AG08396 (cell line): ENCODE data around the gene FZR1.
"Not testable (repeated sequence)": the region's sequence is repeated elsewhere in the genome, so short reads cannot be mapped to it uniquely, and the experiment has no call there.

Experiments
- DNase-seq: peaks from one replicate; pipeline ENCODE4 v3.0.0; 2012; ENCODE audit warnings: low spot score, mixed read lengths

Gene FZR1

DNA sequence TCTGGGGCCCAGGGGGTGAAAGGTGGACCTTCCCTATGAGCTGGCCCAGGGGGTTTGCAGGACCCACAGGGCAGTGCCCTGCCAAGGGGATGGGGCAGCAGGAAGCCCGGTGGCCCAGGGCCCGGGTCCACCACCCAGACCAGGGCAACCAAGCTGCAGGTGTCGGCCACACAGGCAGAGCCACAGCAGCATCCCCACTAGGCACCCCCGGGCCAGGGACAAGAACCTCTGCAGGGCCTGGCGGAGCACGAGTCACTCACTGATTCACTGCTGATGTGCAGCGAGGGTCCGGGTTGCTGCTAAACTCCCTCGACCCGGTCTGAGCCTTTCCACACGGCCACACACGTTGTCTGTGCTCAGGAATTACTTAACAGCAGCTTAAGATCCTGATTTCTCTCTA, 8.8 kb downstream of the FZR1 start:
- no peak for DNase-seq

DNA sequence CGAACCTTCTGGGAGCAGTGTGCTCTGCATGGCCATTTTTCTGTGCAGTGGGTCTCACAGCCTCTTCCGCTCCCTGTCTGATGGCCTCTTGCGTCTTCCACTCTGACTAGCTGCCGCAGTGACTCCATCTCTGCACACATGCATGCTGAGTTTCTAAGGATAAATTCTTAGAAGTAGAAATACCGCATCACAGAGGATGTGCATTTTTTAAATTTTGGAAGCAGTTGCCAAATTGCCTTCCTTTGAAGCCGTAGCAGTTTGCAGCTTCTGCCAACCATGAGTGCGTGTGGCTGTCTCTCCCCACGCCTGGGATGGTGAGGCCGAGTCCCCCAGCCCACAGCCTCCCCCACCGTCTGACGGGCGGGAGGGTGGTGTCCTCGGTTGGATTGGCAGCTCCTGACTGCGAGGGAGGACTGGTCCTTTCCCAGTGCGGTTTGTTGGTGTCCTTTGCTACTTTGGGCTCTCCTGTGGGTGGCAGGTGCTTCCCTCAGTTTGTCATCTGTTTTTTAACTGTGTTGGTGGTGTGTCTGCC, 9.8 kb downstream of the FZR1 start:
- peak; percentile 65 for DNase-seq

DNA sequence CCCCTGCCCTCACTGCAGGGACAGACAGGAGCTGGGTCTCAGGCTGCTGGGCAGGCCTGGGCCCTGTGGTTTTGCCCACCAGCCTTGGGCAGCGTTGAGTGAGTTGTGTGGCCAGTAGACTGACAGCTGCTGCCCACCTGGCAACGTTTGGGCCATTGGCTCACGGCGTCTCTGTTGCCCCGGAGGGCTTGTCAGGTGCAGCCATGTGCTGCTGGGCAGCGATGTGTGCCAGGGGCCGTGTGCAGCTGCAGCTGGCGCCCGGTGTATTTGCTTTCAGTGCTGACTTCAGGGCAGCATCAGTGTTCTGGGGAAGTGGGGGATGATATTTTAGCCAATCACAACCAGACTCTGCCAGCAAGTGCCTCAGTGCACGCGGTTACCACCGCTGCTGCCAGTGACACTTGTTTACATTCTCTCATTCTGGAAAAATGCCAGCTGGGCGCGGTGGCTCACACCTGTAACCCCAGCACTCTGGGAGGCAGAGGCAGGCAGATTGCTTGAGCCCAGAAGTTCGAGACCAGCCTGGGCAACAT, 10.6 kb downstream of the FZR1 start:
- DNase-seq: no peak

DNA sequence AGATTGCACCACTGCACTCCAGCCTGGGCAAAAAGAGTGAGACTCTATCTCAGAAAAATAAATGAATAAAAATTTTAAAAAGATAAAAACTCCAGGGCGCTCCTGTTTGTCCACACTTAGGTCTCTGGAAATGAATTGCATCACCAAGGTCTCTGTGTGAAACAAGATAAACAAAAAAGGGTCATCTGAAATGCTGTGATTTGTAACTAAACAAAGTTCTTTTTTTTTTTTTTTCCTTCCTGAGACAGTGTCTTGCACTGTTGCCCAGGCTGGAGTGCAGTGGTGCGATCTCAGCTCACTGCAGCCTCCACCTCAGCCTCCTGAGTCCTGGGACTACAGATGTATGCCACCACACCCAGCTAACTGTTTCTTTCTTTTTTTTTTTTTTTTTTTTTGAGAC, 11.5 kb downstream of the FZR1 start:
- no peak for DNase-seq

DNA sequence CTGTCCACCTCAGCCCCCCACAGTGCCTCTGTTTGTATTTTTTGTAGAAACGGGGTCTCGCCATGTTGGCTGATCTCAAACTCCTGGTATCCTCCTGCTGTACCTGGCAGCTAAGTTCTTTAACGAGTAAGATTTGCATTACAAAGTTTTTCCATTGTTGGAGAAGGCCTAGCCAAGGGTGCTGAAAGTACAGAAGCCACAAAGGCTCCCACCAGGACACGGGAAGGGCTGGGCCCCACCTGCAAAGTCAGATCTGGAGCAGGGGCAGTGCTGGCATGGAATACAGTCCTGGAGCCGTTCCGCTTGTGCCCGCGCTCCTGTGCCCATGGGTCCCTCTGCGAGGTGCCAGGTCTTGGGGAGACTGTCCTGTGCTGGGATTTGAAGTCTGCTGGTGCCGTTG, 12.1 kb downstream of the FZR1 start:
- no peak for DNase-seq

DNA sequence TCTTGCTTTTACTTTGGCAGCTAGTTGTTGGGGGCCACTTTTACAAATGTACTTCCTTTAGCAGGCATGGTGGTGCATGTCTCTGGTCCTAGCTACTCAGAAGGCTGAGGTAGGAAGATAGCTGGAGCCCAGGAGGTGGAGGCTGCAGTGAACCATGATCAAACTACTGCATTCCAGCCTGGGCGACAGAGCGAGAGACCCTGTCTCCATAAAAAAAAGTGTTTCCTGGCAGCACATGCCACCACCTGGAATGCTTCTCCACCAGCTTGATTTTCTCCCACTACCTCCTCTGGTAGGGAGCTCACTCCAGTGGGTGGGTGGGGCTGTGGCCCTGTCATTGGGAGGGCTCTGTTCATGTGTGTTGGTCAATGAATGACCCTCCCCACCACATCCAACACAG, 12.5 kb downstream of the FZR1 start:
- no peak for DNase-seq

DNA sequence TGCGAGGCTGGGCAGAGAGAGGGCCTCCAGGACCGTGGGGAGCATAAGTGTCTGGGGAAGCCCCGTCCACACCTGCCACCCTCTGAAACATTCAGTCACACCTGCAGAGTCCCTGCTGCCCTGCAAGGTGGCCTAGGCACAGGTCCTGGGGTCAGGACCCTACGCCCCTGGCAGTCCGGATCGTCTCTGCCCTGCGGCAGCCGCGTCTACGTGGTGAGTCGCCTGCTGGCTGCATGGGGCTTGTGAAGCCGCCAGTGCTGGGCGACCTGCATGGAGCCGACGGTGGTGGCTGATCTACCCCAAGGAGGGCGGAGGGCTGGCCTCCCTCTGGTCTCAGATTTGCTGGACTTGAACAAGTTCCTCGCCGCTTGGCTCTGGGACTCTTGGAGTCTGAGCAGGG, 13.0 kb downstream of the FZR1 start:
- no peak for DNase-seq

DNA sequence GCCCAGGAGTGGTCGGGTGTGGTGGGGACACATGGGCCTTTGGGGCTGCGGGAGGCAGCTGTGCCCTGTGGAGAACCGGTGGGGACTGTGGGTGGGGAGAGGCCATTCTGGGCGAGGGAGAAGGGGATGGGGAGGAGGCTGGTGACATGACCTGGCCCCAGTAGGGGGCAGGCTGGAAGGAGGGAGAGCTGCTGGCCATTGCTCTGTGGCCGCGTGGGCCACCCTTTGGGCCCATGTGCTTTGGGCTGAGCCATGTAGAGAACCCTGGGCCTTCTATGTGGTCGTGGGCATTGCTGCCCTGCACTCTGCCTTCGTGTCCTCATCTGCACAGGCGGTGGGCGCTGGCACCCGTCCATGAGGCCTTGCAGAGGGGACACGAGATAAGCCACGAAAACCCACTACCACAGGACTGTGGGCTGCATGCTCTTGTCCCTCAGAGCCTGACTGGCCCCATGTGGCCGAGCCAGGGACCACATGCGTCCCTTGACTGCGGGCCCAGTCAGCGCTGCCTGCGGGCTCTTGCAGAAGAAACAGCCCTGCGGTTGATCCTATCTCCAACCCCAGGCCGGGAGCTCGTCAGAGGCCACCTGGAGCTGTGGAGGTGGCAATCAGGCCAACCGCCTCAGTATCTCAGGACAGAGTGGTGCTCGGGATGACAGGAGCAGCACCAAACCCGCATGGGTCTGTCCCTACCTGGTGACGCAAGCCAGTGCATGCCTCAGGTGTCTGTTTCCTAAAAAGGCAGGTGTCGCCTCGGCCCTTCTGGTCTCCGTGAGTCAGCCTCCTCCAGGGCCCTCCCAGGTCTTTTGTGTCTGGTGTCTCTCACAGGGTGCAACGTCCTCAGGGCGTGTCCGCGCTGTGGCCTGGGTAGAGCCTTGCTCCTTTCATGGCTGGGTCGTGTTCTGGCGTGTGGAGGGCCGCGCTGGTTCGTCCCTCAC, 14.3 kb downstream of the FZR1 start:
- no peak for DNase-seq

DNA sequence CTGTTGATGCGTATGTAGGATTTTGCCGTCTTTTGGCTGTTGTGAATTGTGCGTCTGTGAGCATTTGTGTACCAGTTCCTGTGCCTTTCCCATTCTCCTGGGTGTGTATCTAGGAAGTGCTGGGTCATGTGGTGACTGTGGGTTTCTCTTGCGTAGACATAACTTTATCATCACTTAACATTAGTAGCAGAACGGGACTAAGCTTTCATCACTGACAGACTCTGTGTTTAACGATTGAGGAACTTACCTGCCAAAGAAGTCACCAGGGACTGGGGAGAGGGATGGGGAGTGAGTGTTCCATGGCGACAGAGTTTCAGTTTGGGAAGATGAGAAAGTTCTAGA, 15.0 kb downstream of the FZR1 start:
- no peak for DNase-seq

DNA sequence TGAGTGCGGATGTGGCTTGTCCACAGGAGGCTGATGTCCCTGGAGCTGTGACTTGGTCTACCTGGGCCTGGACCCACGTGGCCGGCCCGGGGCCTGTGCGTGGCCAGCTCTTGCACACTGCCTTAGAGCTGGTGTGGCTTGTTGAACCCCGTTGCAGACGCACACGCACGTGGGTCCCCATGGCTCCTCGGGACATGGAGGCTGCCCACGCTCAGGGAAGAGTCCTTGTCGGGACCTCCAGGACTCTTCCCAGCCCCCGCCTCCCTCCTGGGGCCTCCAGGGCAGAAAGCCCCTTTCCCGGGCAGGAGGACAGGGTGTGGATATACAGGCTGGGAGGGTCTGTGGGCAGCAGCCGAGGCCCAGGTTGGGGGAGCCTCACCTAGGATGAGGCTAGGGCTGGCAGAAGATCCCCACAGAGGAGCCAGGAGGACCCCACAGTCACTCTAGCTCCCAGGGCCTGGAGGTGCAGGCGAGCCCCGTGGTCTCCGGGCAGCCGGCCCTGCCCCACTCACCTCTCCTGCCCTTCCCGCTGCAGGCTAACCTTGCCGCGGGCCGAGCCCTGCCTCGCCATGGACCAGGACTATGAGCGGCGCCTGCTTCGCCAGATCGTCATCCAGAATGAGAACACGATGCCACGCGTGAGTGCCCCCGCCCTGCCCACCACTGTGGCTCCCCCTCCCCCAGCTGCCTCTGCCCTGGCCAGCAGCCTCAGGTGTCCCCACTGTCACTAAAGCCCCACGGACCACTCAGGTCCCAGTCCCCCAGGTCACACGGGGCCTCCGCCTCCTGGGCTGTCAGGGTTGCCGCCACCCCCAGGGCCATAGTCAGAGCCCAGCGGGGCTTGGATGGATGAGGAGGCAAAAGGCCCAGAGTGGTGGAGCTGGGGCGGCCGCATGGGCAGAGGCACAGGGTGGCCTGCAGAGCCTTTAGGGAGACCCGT, 16.6 kb downstream of the FZR1 start:
- no peak for DNase-seq

DNA sequence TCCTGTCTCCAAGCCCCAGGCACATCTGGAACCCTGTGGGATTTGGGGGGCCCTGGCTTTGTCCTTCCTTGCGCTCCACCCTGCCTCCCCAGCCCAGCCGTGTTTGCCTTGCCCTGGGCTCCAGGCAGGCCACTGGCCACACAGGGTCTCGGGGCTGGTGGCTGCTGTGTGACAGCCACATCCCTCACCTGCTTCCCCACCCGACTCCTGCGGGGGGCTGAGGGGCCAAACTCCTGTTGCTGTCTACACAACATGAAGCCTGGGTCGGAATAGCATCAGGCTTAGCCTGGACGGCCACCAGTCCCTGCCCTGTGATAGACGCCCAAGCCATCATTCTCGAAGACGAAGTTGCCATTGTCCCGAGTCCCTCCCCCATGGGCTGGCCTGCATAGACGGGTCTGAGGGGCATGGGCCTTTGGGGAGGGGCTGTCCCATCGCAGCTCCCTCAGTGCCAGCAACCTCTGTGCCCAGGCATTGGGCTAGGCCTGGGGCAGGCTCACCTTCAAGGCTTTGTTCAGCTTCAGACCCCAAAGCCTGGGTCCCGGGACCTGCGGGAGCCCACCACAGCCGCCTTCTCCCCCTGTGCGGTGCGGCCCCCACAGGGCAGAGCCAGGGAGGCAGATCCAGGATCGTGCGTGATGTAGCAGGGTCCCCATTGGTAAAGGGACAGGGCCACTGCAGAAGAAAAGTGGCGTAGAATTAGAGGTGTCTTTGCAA, 17.4 kb downstream of the FZR1 start:
- DNase-seq: no peak

DNA sequence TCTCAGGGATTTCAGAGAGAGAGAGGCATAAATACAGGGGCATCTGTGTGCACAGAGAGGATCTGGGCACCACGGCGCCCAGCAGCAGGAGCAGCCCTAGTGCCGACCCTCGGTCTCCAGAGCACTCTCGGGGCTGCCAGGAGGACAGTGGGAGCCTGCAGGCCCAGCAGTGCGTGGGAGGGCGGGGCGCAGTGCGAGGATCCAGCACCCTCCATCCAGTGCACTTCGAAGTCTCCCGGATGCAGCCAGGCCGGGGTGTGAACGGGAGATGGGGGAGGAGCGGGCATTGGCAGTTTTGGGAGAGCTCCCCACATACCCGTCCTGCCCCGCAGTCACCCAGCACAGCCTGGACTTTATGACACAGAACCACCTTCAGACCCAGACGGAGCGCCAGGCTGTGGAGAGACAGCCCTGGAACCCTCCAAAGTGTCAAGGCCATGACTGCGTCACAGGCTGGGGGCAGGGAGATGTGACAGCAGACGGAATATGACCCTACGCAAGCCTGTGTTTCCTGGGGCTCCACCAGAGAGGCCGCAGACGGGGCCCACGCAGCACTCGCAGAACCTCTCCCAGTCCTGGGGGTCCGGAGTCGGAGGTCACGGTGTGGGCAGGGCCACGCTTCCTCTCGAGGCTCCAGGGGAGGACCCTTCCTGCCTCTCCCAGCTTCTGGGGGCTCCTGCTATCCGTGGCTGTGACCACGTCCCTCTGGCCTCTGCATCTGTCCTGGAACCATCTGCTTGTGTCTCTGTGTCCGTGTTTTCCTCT, 18.1 kb downstream of the FZR1 start:
- DNase-seq: no peak

DNA sequence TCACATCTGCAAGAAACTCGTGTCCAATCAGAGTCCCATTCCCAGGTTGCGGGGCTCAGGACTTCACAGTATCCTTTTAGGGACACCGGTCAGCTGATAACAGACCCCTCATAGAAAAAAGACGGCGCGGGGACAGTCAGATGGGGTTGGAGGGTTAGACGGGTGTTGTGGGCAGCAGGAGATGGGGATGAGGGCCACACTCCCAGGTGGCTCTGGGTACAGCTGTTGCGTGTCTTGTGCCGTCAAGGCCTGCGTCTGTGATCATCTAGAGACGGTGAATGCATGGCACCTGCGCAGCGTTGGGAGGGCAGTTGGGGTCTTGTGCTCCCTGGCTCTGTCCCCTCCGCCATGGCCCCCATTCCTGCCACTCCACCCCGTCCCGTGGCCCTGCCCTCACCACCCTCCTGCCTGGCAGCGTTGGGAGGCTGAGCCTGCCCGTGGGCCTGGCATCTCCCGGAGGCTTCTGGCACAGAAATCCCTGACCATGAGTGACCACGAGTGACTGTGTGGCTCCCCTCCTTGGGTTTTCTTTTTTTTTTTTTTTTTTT, 18.9 kb downstream of the FZR1 start:
- DNase-seq: no peak

DNA sequence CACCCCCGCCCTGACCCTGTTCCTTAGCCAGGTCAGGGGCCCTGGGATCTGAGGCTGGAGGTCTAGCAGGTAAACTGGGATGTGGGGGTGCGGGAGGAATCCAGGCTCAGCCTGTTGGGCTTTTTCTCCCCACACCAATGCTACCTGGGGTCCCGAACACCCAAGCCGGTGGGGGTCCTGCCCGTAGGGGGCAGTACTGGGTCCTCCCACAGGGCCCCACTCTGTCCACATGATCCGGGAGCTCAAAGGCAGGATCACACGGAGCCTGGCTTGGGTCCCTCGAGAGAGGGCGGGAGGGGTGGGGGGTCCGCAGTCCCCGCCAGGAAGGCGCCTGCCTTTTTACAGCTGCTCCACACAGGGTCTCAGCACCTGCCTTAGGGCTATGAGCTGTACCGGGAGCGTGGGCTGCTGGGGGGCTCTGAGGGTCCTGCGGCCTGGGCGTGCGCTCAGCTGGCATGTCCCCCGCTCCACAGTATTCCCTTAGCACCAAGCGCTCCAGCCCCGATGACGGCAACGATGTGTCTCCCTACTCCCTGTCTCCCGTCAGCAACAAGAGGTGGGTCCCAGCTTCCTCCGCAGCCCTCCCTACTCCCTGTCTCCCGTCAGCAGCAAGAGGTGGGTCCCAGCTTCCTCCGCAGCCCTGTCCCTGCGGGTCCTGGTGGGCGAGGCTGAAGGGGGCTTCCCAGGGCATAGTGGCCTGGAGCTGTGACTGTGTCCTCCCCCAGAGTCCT, 20.6 kb downstream of the FZR1 start:
- DNase-seq: no peak

DNA sequence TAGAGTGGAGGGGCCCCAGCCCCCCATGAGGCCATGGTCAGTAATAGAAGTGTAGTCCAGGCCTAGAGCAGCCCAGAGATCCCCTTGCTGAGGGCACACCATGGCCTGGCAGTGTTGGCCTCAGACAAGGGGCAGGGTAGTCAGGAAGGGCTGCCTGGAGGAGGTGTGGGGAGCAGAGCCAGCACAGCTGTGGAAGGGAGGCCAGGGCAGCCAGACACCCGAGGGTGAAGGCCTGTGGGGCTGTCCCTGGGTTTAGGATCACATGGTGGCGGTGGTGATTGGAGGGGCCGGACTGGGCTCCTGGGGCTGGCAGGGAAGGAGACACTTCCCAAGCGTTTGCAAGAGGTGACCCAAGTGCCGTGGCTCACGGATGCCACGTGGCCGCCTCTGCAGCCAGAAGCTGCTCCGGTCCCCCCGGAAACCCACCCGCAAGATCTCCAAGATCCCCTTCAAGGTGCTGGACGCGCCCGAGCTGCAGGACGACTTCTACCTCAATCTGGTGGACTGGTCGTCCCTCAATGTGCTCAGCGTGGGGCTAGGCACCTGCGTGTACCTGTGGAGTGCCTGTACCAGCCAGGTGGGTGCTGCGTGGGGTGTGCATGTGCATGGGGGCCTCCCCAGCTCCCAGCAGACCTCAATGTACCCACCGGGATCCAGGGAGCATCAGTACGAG, 21.3 kb downstream of the FZR1 start:
- DNase-seq: no peak

DNA sequence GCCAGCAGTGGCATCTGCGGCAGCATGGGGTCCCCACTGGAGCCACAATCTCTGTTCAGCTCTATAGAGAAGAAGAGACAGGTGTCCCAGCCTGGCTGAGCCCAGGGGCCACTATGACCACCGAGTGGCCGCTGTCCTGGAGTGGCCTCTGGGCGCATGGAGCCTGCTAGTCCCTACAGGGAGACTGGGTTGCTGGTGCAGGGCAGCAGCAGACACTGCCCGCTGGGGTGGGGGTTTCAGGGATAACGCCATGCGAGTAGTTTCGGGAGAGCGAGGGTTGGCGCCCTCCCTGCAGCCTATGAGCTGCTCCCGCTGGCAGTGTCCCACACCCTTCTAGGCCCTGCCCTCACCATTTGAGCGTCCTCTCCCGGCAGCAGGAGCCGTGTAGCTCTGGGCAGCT, 22.0 kb downstream of the FZR1 start:
- no peak for DNase-seq

DNA sequence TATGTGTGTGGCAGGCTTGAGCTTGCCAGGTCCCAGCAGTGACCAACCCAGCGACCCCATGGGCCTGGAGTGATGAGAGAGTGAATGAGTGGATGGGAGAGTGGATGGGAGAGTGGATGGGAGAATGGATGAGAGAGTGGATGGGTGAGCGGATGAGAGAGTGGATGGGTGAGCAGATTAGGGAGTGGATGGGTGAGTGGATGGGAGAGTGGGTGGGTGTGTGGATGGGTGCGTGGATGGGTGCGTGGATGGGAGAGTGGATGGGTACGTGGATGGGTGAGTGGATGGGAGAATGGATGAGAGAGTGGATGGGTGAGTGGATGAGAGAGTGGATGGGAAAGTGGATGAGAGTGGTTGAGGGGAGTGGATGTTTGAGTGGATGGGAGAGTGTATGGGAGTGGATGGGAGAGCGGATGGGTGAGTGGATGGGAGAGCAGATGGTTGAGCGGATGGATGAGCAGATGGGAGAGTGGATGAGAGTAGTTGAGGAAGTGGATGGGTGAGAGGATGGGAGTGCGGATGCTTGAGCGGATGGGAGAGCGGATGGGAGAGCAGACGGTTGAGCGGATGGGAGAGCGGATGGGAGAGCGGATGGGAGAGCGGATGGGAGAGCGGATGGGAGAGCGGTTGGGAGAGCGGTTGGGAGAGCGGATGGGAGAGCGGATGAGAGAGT, 22.6 kb downstream of the FZR1 start:
- no peak for DNase-seq

DNA sequence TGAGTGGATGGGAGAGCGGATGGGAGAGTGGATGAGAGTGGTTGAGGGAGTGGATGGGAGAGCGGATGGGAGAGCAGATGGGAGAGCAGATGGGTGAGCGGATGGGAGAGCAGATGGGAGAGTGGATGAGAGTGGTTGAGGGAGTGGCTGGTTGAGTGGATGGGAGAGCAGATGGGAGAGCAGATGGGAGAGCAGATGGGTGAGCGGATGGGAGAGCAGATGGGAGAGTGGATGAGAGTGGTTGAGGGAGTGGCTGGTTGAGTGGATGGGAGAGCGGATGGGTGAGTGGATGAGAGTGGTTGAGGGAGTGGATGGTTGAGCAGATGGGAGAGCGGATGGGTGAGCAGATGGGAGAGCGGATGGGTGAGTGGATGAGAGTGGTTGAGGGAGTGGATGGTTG, 23.2 kb downstream of the FZR1 start:
- not testable (repeated sequence) for DNase-seq

DNA sequence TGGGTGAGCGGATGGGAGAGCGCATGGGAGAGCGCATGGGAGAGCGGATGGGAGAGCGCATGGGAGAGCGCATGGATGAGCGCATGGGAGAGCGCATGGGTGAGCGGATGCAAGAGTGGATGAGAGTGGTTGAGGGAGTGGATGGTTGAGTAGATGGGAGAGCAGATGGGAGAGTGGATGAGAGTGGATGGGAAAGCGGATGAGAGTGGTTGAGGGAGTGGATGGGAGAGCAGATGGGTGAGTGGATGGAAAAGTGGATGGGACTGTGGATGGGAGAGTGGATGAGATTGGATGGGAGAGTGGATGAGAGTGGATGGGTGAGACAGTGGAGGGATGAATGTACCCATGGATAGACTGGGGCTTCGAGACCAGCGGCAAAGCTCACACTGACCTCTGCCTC, 24.3 kb downstream of the FZR1 start:
- DNase-seq: no peak
